ENCODE data around the gene LONP2.

The LONP2 gene

GRCh38 chr16:48244080-48244862 lies at the start of gene LONP2:
Gene LONP2, plus strand, starts transcription at chr16:48244300. Its CDS starts 89 bp downstream, at chr16:48244389.
- FAIRE-seq, result no peak

GRCh38 chr16:48194828-48195556 lies 49.1 kb upstream of the LONP2 start:
- no peak for FAIRE-seq

GRCh38 chr16:48197294-48197693 lies 46.8 kb upstream of the LONP2 start:
- FAIRE-seq, result no peak

GRCh38 chr16:48201515-48202201 lies 42.4 kb upstream of the LONP2 start:
- FAIRE-seq, result no peak

- no peak for FAIRE-seq
Observed at GRCh38 chr16:48203974-48204824, 39.9 kb upstream of the LONP2 start.

- FAIRE-seq, result no peak
Observed at GRCh38 chr16:48204825-48205151, 39.3 kb upstream of the LONP2 start.

GRCh38 chr16:48206594-48207242 lies 37.4 kb upstream of the LONP2 start:
- FAIRE-seq, result no peak

- FAIRE-seq, result no peak
Observed at GRCh38 chr16:48210747-48211146, 33.4 kb upstream of the LONP2 start.

- no peak for FAIRE-seq
Observed at GRCh38 chr16:48212033-48212432, 32.1 kb upstream of the LONP2 start.

GRCh38 chr16:48215738-48216137 lies 28.4 kb upstream of the LONP2 start:
- FAIRE-seq, result no peak

GRCh38 chr16:48217708-48218107 lies 26.4 kb upstream of the LONP2 start:
- no peak for FAIRE-seq

GRCh38 chr16:48218473-48218872 lies 25.6 kb upstream of the LONP2 start:
- no peak for FAIRE-seq

GRCh38 chr16:48220891-48221290 lies 23.2 kb upstream of the LONP2 start:
- no peak for FAIRE-seq

- no peak for FAIRE-seq
Observed at GRCh38 chr16:48223490-48223889, 20.6 kb upstream of the LONP2 start.

- no peak for FAIRE-seq
Observed at GRCh38 chr16:48225456-48225855, 18.6 kb upstream of the LONP2 start.

GRCh38 chr16:48231727-48232492 lies 12.2 kb upstream of the LONP2 start:
- no peak for FAIRE-seq

- no peak for FAIRE-seq
Observed at GRCh38 chr16:48232493-48233040, 11.5 kb upstream of the LONP2 start.

- FAIRE-seq, result no peak
Observed at GRCh38 chr16:48234630-48235029, 9.5 kb upstream of the LONP2 start.

GRCh38 chr16:48235058-48235555 lies 9.0 kb upstream of the LONP2 start:
- no peak for FAIRE-seq

- no peak for FAIRE-seq
Observed at GRCh38 chr16:48235556-48236136, 8.5 kb upstream of the LONP2 start.

GRCh38 chr16:48236286-48236685 lies 7.8 kb upstream of the LONP2 start:
- no peak for FAIRE-seq
